GM23338 (cell line): ENCODE measurements around the gene PODN. TPM values are rescaled to one million over a fixed set of nuclear protein-coding genes. Genes with fewer than 3 reads are reported as not detected.

Source experiments
- ATAC-seq: fragments of 200-7000 bp; cut with Tn5 transposase; 3 replicates; pipeline ENCODE4 v1.9.1; 2020
- DNase-seq: peaks from one replicate; pipeline ENCODE4 v3.0.0-alpha.2; 2015; ENCODE audit warnings: low spot score
- H2AFZ ChIP-seq: fragments of 200-600 bp; sonication (generic); 2 replicates; pipeline ENCODE4 v1.8.0; 2016; ENCODE audit warnings: antibody characterized with exemption, mild to moderate bottlenecking, moderate library complexity
- H3F3A ChIP-seq: fragments of 200-600 bp; sonication (generic); replicated peaks from 2 replicates; pipeline ENCODE4 v1.8.0; 2017; ENCODE audit warnings: antibody characterized with exemption, mixed run types, low read depth
- H3K27ac ChIP-seq: fragments of 200-600 bp; sonication (generic); 2 replicates; pipeline ENCODE4 v1.6.1; 2016; ENCODE audit warnings: low read depth
- H3K27me3 ChIP-seq: fragments of 200-600 bp; sonication (generic); 2 replicates; pipeline ENCODE4 v1.8.0; 2016; ENCODE audit warnings: mild to moderate bottlenecking, mixed run types, moderate library complexity; ENCODE audit not compliant: insufficient read depth
- H3K36me3 ChIP-seq: fragments of 200-600 bp; sonication (generic); 2 replicates; pipeline ENCODE4 v1.8.0; 2016; ENCODE audit warnings: mild to moderate bottlenecking; ENCODE audit not compliant: insufficient read depth
- H3K4me1 ChIP-seq: fragments of 200-600 bp; sonication (generic); 2 replicates; pipeline ENCODE4 v1.8.0; 2016; ENCODE audit warnings: mild to moderate bottlenecking, moderate library complexity; ENCODE audit not compliant: insufficient read depth
- H3K4me2 ChIP-seq: fragments of 200-600 bp; sonication (generic); 2 replicates; pipeline ENCODE4 v1.7.1; 2017; ENCODE audit warnings: mixed run types
- H3K4me3 ChIP-seq: fragments of 200-600 bp; sonication (generic); 2 replicates; pipeline ENCODE4 v1.6.1; 2016; ENCODE audit warnings: mixed run types
- H3K79me2 ChIP-seq: fragments of 200-600 bp; sonication (generic); replicated peaks from 2 replicates; pipeline ENCODE4 v1.8.0; 2017; ENCODE audit warnings: mild to moderate bottlenecking; ENCODE audit not compliant: insufficient read depth
- H3K9me2 ChIP-seq: fragments of 200-600 bp; sonication (generic); 2 replicates; pipeline ENCODE4 v1.8.0; 2017; ENCODE audit not compliant: insufficient read depth
- H4K20me1 ChIP-seq: fragments of 200-600 bp; sonication (generic); replicated peaks from 2 replicates; pipeline ENCODE4 v1.8.0; 2017; ENCODE audit warnings: mild to moderate bottlenecking; ENCODE audit not compliant: insufficient read depth
- H3K27ac Mint-ChIP-seq: 2 replicates; pipeline ENCODE4 v1.8.0; 2020; ENCODE audit warnings: inconsistent platforms, mild to moderate bottlenecking, moderate library complexity, mixed read lengths
- H3K27me3 Mint-ChIP-seq: 3 replicates; pipeline ENCODE4 v1.8.0; 2022; ENCODE audit warnings: low read depth, mild to moderate bottlenecking, moderate library complexity, mixed read lengths, inconsistent platforms; ENCODE audit not compliant: insufficient read depth, poor library complexity
- H3K36me3 Mint-ChIP-seq: 3 replicates; pipeline ENCODE4 v1.8.0; 2021; ENCODE audit warnings: low read depth, mild to moderate bottlenecking, inconsistent platforms, moderate library complexity, mixed read lengths
- H3K4me1 Mint-ChIP-seq: 3 replicates; pipeline ENCODE4 v1.8.0; 2020; ENCODE audit warnings: mild to moderate bottlenecking, inconsistent platforms, mixed read lengths
- H3K4me3 Mint-ChIP-seq: 3 replicates; pipeline ENCODE4 v1.8.0; 2021; ENCODE audit warnings: moderate library complexity, mild to moderate bottlenecking, inconsistent platforms, mixed read lengths
- H3K9me3 Mint-ChIP-seq: 3 replicates; pipeline ENCODE4 v1.8.0; 2020; ENCODE audit warnings: moderate library complexity, mild to moderate bottlenecking, inconsistent platforms, mixed read lengths
- CREB1 ChIP-seq: fragments of 250-450 bp; sonication (Bioruptor Pico); IDR thresholded peaks from 2 replicates; pipeline ENCODE4 v1.5.0; 2020; ENCODE audit warnings: low read depth, mild to moderate bottlenecking, moderate library complexity
- CTCF ChIP-seq, 2 experiments: fragments of 200-600 bp in 1 of 2; sonication (generic) in 1 of 2; conservative IDR thresholded peaks; 2 replicates each; pipeline versions ENCODE4 v1.5.1 to v1.6.1; 2016 to 2017; ENCODE audit warnings: antibody characterized with exemption in 2 of 2, low read depth in 2 of 2, mild to moderate bottlenecking in 2 of 2, moderate library complexity in 1 of 2
- ETS1 ChIP-seq: IDR thresholded peaks from 2 replicates; pipeline ENCODE4 v1.6.1; 2016; ENCODE audit warnings: antibody characterized with exemption
- EZH2 ChIP-seq: fragments of 200-600 bp; sonication (generic); IDR thresholded peaks from one replicate; pipeline ENCODE4 v1.8.0; 2017; ENCODE audit warnings: antibody characterized with exemption, mild to moderate bottlenecking, low read depth; ENCODE audit not compliant: unreplicated experiment
- EZH2phosphoT487 ChIP-seq: fragments of 200-600 bp; sonication (generic); IDR thresholded peaks from one replicate; pipeline ENCODE4 v1.8.1; 2018; ENCODE audit warnings: antibody characterized with exemption; ENCODE audit not compliant: unreplicated experiment
- JUNB ChIP-seq: IDR thresholded peaks from one replicate; pipeline ENCODE4 v1.6.1; 2016; ENCODE audit warnings: antibody characterized with exemption; ENCODE audit not compliant: unreplicated experiment
- NANOG ChIP-seq: IDR thresholded peaks from 2 replicates; pipeline ENCODE4 v1.6.1; 2016; ENCODE audit warnings: antibody characterized with exemption, borderline replicate concordance
- POLR2AphosphoS5 ChIP-seq: IDR thresholded peaks from 2 replicates; pipeline ENCODE4 v1.6.1; 2016; ENCODE audit warnings: antibody characterized with exemption, low read depth
- REST ChIP-seq: IDR thresholded peaks from one replicate; pipeline ENCODE4 v1.6.1; 2018; ENCODE audit warnings: antibody characterized with exemption; ENCODE audit not compliant: unreplicated experiment
- STAT1 ChIP-seq: IDR thresholded peaks from one replicate; pipeline ENCODE4 v1.6.1; 2016; ENCODE audit warnings: antibody characterized with exemption; ENCODE audit not compliant: unreplicated experiment
- ZNF114 ChIP-seq: fragments of 250-450 bp; sonication (Bioruptor Pico); IDR thresholded peaks from 2 replicates; pipeline ENCODE4 v1.5.0; 2020; ENCODE audit warnings: mild to moderate bottlenecking, moderate library complexity
- ZNF331 ChIP-seq: fragments of 250-450 bp; sonication (Bioruptor Pico); IDR thresholded peaks from 2 replicates; pipeline ENCODE4 v1.5.0; 2020; ENCODE audit warnings: low read depth, mild to moderate bottlenecking, moderate library complexity
- polyA plus RNA-seq: library from polyadenylated mRNA; unstranded; fragments of >200 nt; fragmentation: Nextera tagmentation; extraction: Ambion mirVana; gene quantifications from 2 replicates; pipeline ENCODE4 v1.2.1, GENCODE V29; 2016
- total RNA-seq: library from RNA; depleted of rRNA; stranded (reverse); fragments of >200 nt; shearing (Covaris generic); gene quantifications from 2 replicates; pipeline ENCODE4 v1.2.3, GENCODE V29; 2014

The PODN gene
- total and polyA plus RNA-seq, 2 experiments from 2014 or later = 0.16 to 0.24 TPM

- no peak overlapping the region for H3K27ac Mint-ChIP-seq
- 0 out of 3 replicates have a peak, but pooled peaks cover 5% of the 10 kb centered on the region for H3K9me3 Mint-ChIP-seq
- Histone ChIP-seq H3K27ac (no peak overlapping the region), H3K4me2 (no peak overlapping the region), H3K27me3 (no peaks in the 10 kb centered on the region), H3K4me3 (no peak overlapping the region), H3K9me2 (no peaks in the 10 kb centered on the region), H3K4me1 (peaks cover 10% of the 10 kb centered on the region), H3K36me3 (no peaks in the 10 kb centered on the region), H3K79me2 (no peaks in the 10 kb centered on the region), H3F3A (no peaks in the 10 kb centered on the region), H4K20me1 (no peaks in the 10 kb centered on the region), H2AFZ (peak overlapping the region; percentile 97)
- ATAC-seq (no peak), DNase-seq (no peak)
- TF ChIP-seq JUNB = no peak
- TF ChIP-seq NANOG = no peak
- no peak for TF ChIP-seq ZNF331 (CRISPR knock-in tag)
- no peak for TF ChIP-seq ZNF114
- no peak for TF ChIP-seq EZH2phosphoT487
- TF ChIP-seq REST = no peak
- no peak for TF ChIP-seq ETS1
- TF ChIP-seq POLR2AphosphoS5 = no peak
- no peak for TF ChIP-seq STAT1
- TF ChIP-seq EZH2 = no peak
- TF ChIP-seq CREB1 (CRISPR knock-in tag) = no peak
- H3K27me3 Mint-ChIP-seq = peaks cover 13% of the 10 kb centered on the region
- H3K4me1 Mint-ChIP-seq = peaks cover 42% of the 10 kb centered on the region
- H3K4me3 Mint-ChIP-seq = no peak overlapping the region
- no peaks in the 10 kb centered on the region; the same call in 2 of the 3 replicates for H3K36me3 Mint-ChIP-seq
Measured at GRCh38 chr1:53116933-53117600, 55.1 kb downstream of the PODN start.

- Histone ChIP-seq H3K27ac (no peak overlapping the region), H2AFZ (no peak overlapping the region), H3K27me3 (no peaks in the 10 kb centered on the region), H3K9me2 (no peaks in the 10 kb centered on the region), H3K4me3 (no peak overlapping the region), H3F3A (no peaks in the 10 kb centered on the region), H3K79me2 (no peaks in the 10 kb centered on the region), H3K4me1 (peaks cover 10% of the 10 kb centered on the region), H3K4me2 (no peak overlapping the region), H4K20me1 (no peaks in the 10 kb centered on the region), H3K36me3 (no peaks in the 10 kb centered on the region)
- Mint-ChIP-seq H3K36me3 (no peaks in the 10 kb centered on the region), H3K9me3 (no peaks in the 10 kb centered on the region), H3K27me3 (peaks cover 13% of the 10 kb centered on the region), H3K4me1 (peaks cover 42% of the 10 kb centered on the region), H3K4me3 (no peak overlapping the region), H3K27ac (no peak overlapping the region)
- DNase-seq = no peak
- no peak for ATAC-seq
- TF ChIP-seq REST = no peak
- TF ChIP-seq ETS1 = no peak
- TF ChIP-seq STAT1 = no peak
- no peak for TF ChIP-seq NANOG
- TF ChIP-seq EZH2 = no peak
- no peak for TF ChIP-seq ZNF331 (CRISPR knock-in tag)
- TF ChIP-seq CTCF (conservative IDR thresholded peaks at IDR 0.05; ENCODE audit: low read depth in 2 of 2) = no peak
- TF ChIP-seq EZH2phosphoT487 = no peak
- TF ChIP-seq CREB1 (CRISPR knock-in tag) = no peak
Measured at GRCh38 chr1:53117836-53118235, 55.8 kb downstream of the PODN start.
